ENCODE results near the gene B3GNT5.

Gene B3GNT5

DNA sequence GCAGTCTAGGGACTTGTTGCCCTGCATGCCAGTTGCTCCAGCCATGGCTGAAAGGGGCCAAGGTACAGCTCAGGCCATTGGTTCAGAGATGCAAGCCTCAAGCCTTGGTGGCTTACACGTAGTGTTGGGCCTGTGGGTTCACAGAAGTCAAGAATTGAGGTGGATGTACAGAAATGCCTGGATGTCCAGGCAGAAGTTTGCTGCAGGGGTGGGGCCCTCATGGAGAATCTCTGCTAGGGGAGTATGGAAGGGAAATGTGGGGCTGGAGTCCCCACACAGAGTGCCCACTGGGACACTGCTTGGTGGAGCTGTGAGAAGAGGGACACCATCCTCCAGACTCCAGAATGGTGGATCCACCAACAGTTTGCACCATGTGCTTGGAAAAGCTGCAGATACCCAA is 10.6 kb upstream of the B3GNT5 start:
- no peak for TF ChIP-seq GABPA (IDR thresholded peaks at IDR 0.05; ENCODE audit: low read depth)
- TF ChIP-seq, protein P1, sequence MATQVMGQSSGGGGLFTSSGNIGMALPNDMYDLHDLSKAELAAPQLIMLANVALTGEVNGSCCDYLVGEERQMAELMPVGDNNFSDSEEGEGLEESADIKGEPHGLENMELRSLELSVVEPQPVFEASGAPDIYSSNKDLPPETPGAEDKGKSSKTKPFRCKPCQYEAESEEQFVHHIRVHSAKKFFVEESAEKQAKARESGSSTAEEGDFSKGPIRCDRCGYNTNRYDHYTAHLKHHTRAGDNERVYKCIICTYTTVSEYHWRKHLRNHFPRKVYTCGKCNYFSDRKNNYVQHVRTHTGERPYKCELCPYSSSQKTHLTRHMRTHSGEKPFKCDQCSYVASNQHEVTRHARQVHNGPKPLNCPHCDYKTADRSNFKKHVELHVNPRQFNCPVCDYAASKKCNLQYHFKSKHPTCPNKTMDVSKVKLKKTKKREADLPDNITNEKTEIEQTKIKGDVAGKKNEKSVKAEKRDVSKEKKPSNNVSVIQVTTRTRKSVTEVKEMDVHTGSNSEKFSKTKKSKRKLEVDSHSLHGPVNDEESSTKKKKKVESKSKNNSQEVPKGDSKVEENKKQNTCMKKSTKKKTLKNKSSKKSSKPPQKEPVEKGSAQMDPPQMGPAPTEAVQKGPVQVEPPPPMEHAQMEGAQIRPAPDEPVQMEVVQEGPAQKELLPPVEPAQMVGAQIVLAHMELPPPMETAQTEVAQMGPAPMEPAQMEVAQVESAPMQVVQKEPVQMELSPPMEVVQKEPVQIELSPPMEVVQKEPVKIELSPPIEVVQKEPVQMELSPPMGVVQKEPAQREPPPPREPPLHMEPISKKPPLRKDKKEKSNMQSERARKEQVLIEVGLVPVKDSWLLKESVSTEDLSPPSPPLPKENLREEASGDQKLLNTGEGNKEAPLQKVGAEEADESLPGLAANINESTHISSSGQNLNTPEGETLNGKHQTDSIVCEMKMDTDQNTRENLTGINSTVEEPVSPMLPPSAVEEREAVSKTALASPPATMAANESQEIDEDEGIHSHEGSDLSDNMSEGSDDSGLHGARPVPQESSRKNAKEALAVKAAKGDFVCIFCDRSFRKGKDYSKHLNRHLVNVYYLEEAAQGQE (IDR thresholded peaks at IDR 0.05; ENCODE audit: insufficient replicate concordance, low read depth), result no peak
- no peak for TF ChIP-seq POLR2AphosphoS5 (IDR thresholded peaks at IDR 0.05; ENCODE audit: low read depth)
- TF ChIP-seq SPI1 (IDR thresholded peaks at IDR 0.05; ENCODE audit: borderline replicate concordance, low read depth), result no peak
- TF ChIP-seq, protein P2, sequence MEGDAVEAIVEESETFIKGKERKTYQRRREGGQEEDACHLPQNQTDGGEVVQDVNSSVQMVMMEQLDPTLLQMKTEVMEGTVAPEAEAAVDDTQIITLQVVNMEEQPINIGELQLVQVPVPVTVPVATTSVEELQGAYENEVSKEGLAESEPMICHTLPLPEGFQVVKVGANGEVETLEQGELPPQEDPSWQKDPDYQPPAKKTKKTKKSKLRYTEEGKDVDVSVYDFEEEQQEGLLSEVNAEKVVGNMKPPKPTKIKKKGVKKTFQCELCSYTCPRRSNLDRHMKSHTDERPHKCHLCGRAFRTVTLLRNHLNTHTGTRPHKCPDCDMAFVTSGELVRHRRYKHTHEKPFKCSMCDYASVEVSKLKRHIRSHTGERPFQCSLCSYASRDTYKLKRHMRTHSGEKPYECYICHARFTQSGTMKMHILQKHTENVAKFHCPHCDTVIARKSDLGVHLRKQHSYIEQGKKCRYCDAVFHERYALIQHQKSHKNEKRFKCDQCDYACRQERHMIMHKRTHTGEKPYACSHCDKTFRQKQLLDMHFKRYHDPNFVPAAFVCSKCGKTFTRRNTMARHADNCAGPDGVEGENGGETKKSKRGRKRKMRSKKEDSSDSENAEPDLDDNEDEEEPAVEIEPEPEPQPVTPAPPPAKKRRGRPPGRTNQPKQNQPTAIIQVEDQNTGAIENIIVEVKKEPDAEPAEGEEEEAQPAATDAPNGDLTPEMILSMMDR (IDR thresholded peaks at IDR 0.05; ENCODE audit: insufficient read depth, low read length), result no peak
- DNase-seq (ENCODE audit: low read depth in 1 of 2, low spot score in 1 of 2), result no peak
- H3K4me3 ChIP-seq (replicated peaks; ENCODE audit: insufficient read depth, low read length), result no peak overlapping the region
- H3K27me3 ChIP-seq (ENCODE audit: insufficient read depth, poor library complexity, severe bottlenecking), result no peaks in the 10 kb centered on the region
- H3K27ac ChIP-seq (replicated peaks), result no peak overlapping the region

DNA sequence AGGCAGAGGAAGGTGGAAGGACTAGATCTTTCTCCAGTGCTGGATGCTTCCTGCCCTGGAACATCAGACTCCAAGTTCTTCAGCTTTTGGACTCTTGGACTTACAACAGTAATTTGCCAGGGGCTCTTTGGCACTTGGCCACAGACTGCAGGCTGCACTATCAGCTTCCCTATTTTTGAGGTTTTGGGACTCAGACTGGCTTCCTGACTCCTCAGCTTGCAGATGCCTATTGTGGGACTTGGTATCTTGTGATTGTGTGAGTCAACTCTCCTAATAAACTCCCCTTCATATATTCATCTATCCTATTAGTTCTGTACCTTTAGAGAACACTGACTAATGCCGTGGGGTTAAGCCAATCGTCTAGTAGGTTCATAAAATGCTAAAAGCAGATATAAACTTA is 8.8 kb upstream of the B3GNT5 start:
- TF ChIP-seq SPI1 (IDR thresholded peaks at IDR 0.05; ENCODE audit: borderline replicate concordance, low read depth), result peak; percentile 67; the same call in 1 of the 2 replicates
- peak; percentile 49; the same call in 1 of the 2 replicates for TF ChIP-seq POLR2AphosphoS5 (IDR thresholded peaks at IDR 0.05; ENCODE audit: low read depth)
- TF ChIP-seq GABPA (IDR thresholded peaks at IDR 0.05; ENCODE audit: low read depth), result no peak
- peak in 1 of 2 experiments; percentile 88 for DNase-seq (ENCODE audit: low read depth in 1 of 2, low spot score in 1 of 2)
- Histone ChIP-seq H3K27me3 (ENCODE audit: insufficient read depth, poor library complexity, severe bottlenecking) (no peaks in the 10 kb centered on the region), H3K4me3 (replicated peaks; ENCODE audit: insufficient read depth, low read length) (no peak overlapping the region), H3K27ac (replicated peaks) (peak overlapping the region; percentile 53)

DNA sequence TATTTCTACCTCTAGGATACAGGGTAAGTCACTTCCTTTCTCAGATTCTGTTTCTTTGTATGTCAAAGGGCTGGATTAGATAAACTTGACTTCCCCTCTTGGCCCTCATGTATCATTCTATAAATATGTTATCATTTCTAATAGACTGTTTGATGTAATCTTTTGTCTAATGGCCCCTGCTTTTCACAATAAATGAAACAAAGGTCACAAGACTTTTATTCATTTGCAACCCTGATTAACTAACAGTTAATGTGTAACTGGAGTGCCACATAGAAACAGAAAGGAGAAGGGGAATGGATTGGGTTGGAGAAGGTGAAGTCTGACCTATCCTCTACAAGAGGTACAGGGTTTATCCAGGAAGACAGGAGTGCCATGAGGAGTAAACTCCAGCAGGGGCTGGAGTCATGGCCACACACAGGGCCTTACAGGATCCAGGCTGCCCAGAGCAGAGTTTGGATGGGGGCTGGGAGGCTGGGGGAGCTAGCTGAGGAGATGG is 8.0 kb upstream of the B3GNT5 start:
- no peaks in the 10 kb centered on the region for H3K27me3 ChIP-seq (ENCODE audit: insufficient read depth, poor library complexity, severe bottlenecking)
- TF ChIP-seq, protein P2 (IDR thresholded peaks at IDR 0.05; ENCODE audit: insufficient read depth, low read length), result no peak
- TF ChIP-seq GABPA (IDR thresholded peaks at IDR 0.05; ENCODE audit: low read depth) (no peak), POLR2AphosphoS5 (IDR thresholded peaks at IDR 0.05; ENCODE audit: low read depth) (no peak), SPI1 (IDR thresholded peaks at IDR 0.05; ENCODE audit: borderline replicate concordance, low read depth) (peak; percentile 80)
- TF ChIP-seq, protein P1 (IDR thresholded peaks at IDR 0.05; ENCODE audit: insufficient replicate concordance, low read depth), result no peak
- no peak overlapping the region for H3K4me3 ChIP-seq (replicated peaks; ENCODE audit: insufficient read depth, low read length)
- DNase-seq (ENCODE audit: low read depth in 1 of 2, low spot score in 1 of 2), result no peak
- peak overlapping the region; percentile 53 for H3K27ac ChIP-seq (replicated peaks)

DNA sequence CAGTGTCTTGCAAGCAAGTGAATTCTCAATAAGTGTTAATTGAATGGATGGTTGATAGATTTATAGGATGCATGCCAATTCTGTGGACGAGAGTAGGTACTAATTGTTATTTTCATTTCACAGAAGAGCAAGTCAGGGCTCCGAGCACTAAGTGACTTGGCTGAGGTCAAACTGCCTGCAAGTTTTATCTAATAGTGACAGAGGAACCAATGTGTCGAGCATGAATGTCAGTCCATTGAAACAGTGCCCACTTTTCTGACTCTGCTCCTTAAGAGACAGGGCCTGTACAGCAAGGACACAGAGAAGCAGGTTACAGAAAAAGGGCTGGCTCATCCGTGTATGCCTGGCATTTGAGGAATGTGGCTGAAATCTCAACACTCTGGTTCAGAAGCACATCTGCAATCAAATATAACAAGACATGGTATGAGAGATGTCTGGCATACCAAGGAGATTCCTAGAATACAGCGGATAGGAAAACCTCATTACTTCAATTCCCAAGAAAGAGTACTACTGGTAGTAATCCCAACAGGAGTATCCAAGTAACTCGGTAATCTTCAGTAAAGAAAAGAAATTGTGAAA is 6.0 kb upstream of the B3GNT5 start:
- Histone ChIP-seq H3K27ac (replicated peaks) (no peak overlapping the region), H3K4me3 (replicated peaks; ENCODE audit: insufficient read depth, low read length) (no peak overlapping the region), H3K27me3 (ENCODE audit: insufficient read depth, poor library complexity, severe bottlenecking) (no peaks in the 10 kb centered on the region)
- DNase-seq (ENCODE audit: low read depth in 1 of 2, low spot score in 1 of 2), result no peak
- TF ChIP-seq GABPA (IDR thresholded peaks at IDR 0.05; ENCODE audit: low read depth) (no peak), SPI1 (IDR thresholded peaks at IDR 0.05; ENCODE audit: borderline replicate concordance, low read depth) (no peak), POLR2AphosphoS5 (IDR thresholded peaks at IDR 0.05; ENCODE audit: low read depth) (no peak)
- TF ChIP-seq, protein P2 (IDR thresholded peaks at IDR 0.05; ENCODE audit: insufficient read depth, low read length), result no peak
- TF ChIP-seq, protein P1 (IDR thresholded peaks at IDR 0.05; ENCODE audit: insufficient replicate concordance, low read depth), result no peak

Measured in HL-60 (cell line).